ENCODE measurements around the gene FBXO11.

GRCh38 chr2:47890711-47891368 lies 15.5 kb downstream of the FBXO11 start:
- TF ChIP-seq CTCF (IDR thresholded peaks at IDR 0.05) = no peak
- no peak for TF ChIP-seq POLR2A (IDR thresholded peaks at IDR 0.05)
